Stimulated activated naive CD8-positive, alpha-beta T cell treated with anti-CD3 and anti-CD28 coated beads, Interleukin-15, amount 100 ng/mL, for 72 hours (primary cell): ENCODE measurements around the gene ZCCHC4.

Experiments
- ATAC-seq: fragments of 150-1000 bp; cut with Tn5 transposase; 2 replicates; pipeline ENCODE4 v1.10.0; 2021; ENCODE audit warnings: mild to moderate bottlenecking, moderate library complexity
- DNase-seq, 2 donors: peaks; one replicate each; pipeline ENCODE4 v3.0.0; 2021 to 2022
- H3K27ac Mint-ChIP-seq, 2 donors: one replicate each; pipeline ENCODE4 v1.8.0; 2022; ENCODE audit warnings: mild to moderate bottlenecking in 2 of 2, mixed read lengths in 2 of 2, moderate library complexity in 2 of 2
- H3K27me3 Mint-ChIP-seq: one replicate; pipeline ENCODE4 v1.8.0; 2022; ENCODE audit warnings: mixed read lengths
- H3K4me1 Mint-ChIP-seq: one replicate; pipeline ENCODE4 v1.8.0; 2022; ENCODE audit warnings: mild to moderate bottlenecking, mixed read lengths
- H3K4me3 Mint-ChIP-seq, 2 donors: one replicate each; pipeline ENCODE4 v1.8.0; 2022; ENCODE audit warnings: mild to moderate bottlenecking in 2 of 2, mixed read lengths in 2 of 2, moderate library complexity in 1 of 2
- H3K9me3 Mint-ChIP-seq, 2 donors: one replicate each; pipeline ENCODE4 v1.8.0; 2022; ENCODE audit warnings: mixed read lengths in 2 of 2

ZCCHC4 gene

GRCh38 chr4:25312496-25313200 lies at the start of gene ZCCHC4:
TSS of gene ZCCHC4 (plus strand) at chr4:25312774. CDS start at chr4:25312810, 36 bp downstream.
- Mint-ChIP-seq H3K4me3 (peak within 1 kb of the TSS; percentile 100), H3K4me1 (peaks cover 33% of the 10 kb centered on the region), H3K27me3 (peaks cover 11% of the 10 kb centered on the region), H3K27ac (peak within 1 kb of the TSS; percentile 99), H3K9me3 (no peaks in the 10 kb centered on the region)
- DNase-seq, result peak; percentile 90 to 91
- peak; percentile 96 for ATAC-seq

- DNase-seq, result no peak
- no peaks in the 10 kb centered on the region for H3K9me3 Mint-ChIP-seq
These were observed 40.7 kb upstream of the ZCCHC4 start for GRCh38 chr4:25271866-25272265.

GRCh38 chr4:25280210-25280609 lies 32.4 kb upstream of the ZCCHC4 start:
- Mint-ChIP-seq H3K4me1 (no peaks in the 10 kb centered on the region), H3K9me3 (no peaks in the 10 kb centered on the region), H3K27me3 (no peaks in the 10 kb centered on the region), H3K27ac (no peak overlapping the region), H3K4me3 (no peak overlapping the region)
- DNase-seq, result no peak
- no peak for ATAC-seq

More at GRCh38 chr4:25271866-25272265, 40.7 kb upstream of the ZCCHC4 start:
- H3K4me1 Mint-ChIP-seq, result no peaks in the 10 kb centered on the region
- H3K4me3 Mint-ChIP-seq, result no peak overlapping the region
- ATAC-seq, result no peak
- no peaks in the 10 kb centered on the region for H3K27me3 Mint-ChIP-seq
- H3K27ac Mint-ChIP-seq, result no peak overlapping the region

- Mint-ChIP-seq H3K27me3 (peaks cover 22% of the 10 kb centered on the region), H3K4me3 (no peak overlapping the region), H3K4me1 (no peaks in the 10 kb centered on the region), H3K27ac (no peak overlapping the region), H3K9me3 (peaks cover 12 to 13% of the 10 kb centered on the region in 2 donors)
- DNase-seq (no peak), ATAC-seq (no peak)
These were observed 28.6 kb upstream of the ZCCHC4 start for GRCh38 chr4:25283948-25284347.

- DNase-seq (no peak), ATAC-seq (no peak)
- H3K27ac Mint-ChIP-seq, result no peak overlapping the region
- H3K9me3 Mint-ChIP-seq, result peaks cover 13 to 18% of the 10 kb centered on the region in 2 donors
- H3K27me3 Mint-ChIP-seq, result peaks cover 22% of the 10 kb centered on the region
- no peak overlapping the region for H3K4me3 Mint-ChIP-seq
- no peaks in the 10 kb centered on the region for H3K4me1 Mint-ChIP-seq
These were observed 28.1 kb upstream of the ZCCHC4 start for GRCh38 chr4:25284466-25284865.

- Mint-ChIP-seq H3K4me1 (no peaks in the 10 kb centered on the region), H3K9me3 (peaks cover 13 to 26% of the 10 kb centered on the region in 2 donors), H3K4me3 (no peak overlapping the region), H3K27me3 (peaks cover 34% of the 10 kb centered on the region), H3K27ac (no peak overlapping the region)
- ATAC-seq, result no peak
- no peak for DNase-seq
These were observed 22.0 kb upstream of the ZCCHC4 start for GRCh38 chr4:25290490-25291067.

- peaks cover 13 to 26% of the 10 kb centered on the region in 2 donors for H3K9me3 Mint-ChIP-seq
- no peak overlapping the region for H3K27ac Mint-ChIP-seq
- H3K4me3 Mint-ChIP-seq, result no peak overlapping the region
These were observed 21.3 kb upstream of the ZCCHC4 start for GRCh38 chr4:25291158-25291733.

GRCh38 chr4:25297528-25298242 lies 14.9 kb upstream of the ZCCHC4 start:
- ATAC-seq (no peak), DNase-seq (no peak)
- Mint-ChIP-seq H3K4me3 (no peak overlapping the region), H3K9me3 (no peaks in the 10 kb centered on the region), H3K27me3 (peaks cover 47% of the 10 kb centered on the region), H3K4me1 (peaks cover 9% of the 10 kb centered on the region), H3K27ac (no peak overlapping the region)

More at GRCh38 chr4:25291158-25291733, 21.3 kb upstream of the ZCCHC4 start:
- H3K4me1 Mint-ChIP-seq, result no peaks in the 10 kb centered on the region
- H3K27me3 Mint-ChIP-seq, result peaks cover 31% of the 10 kb centered on the region
- DNase-seq (no peak), ATAC-seq (no peak)

GRCh38 chr4:25299476-25300203 lies 12.9 kb upstream of the ZCCHC4 start:
- ATAC-seq, result no peak
- H3K4me1 Mint-ChIP-seq, result peaks cover 9% of the 10 kb centered on the region
- H3K4me3 Mint-ChIP-seq, result no peak overlapping the region
- no peak for DNase-seq
- no peak overlapping the region for H3K27ac Mint-ChIP-seq
- H3K9me3 Mint-ChIP-seq, result no peaks in the 10 kb centered on the region
- peaks cover 47% of the 10 kb centered on the region for H3K27me3 Mint-ChIP-seq

- Mint-ChIP-seq H3K9me3 (no peaks in the 10 kb centered on the region), H3K4me3 (no peak overlapping the region), H3K4me1 (peaks cover 9% of the 10 kb centered on the region), H3K27me3 (peaks cover 42% of the 10 kb centered on the region), H3K27ac (no peak overlapping the region)
- DNase-seq (no peak), ATAC-seq (no peak)
These were observed 11.1 kb upstream of the ZCCHC4 start for GRCh38 chr4:25301471-25301870.

- peaks cover 8% of the 10 kb centered on the region for H3K4me1 Mint-ChIP-seq
- ATAC-seq (no peak), DNase-seq (no peak)
- no peaks in the 10 kb centered on the region for H3K9me3 Mint-ChIP-seq
- no peak overlapping the region for H3K27ac Mint-ChIP-seq
- H3K4me3 Mint-ChIP-seq, result no peak overlapping the region
- peaks cover 45% of the 10 kb centered on the region for H3K27me3 Mint-ChIP-seq
These were observed 9.9 kb upstream of the ZCCHC4 start for GRCh38 chr4:25302626-25303025.

GRCh38 chr4:25303578-25303977 lies 9.0 kb upstream of the ZCCHC4 start:
- H3K4me1 Mint-ChIP-seq, result no peaks in the 10 kb centered on the region
- DNase-seq (no peak), ATAC-seq (no peak)
- H3K27me3 Mint-ChIP-seq, result peaks cover 45% of the 10 kb centered on the region
- H3K27ac Mint-ChIP-seq, result no peak overlapping the region
- H3K4me3 Mint-ChIP-seq, result no peak overlapping the region
- no peaks in the 10 kb centered on the region for H3K9me3 Mint-ChIP-seq

GRCh38 chr4:25306518-25307057 lies 6.0 kb upstream of the ZCCHC4 start:
- ATAC-seq, result no peak
- no peak overlapping the region for H3K4me3 Mint-ChIP-seq
- H3K27ac Mint-ChIP-seq, result no peak overlapping the region
- DNase-seq, result no peak
- H3K9me3 Mint-ChIP-seq, result no peaks in the 10 kb centered on the region
- H3K27me3 Mint-ChIP-seq, result peaks cover 27% of the 10 kb centered on the region
- H3K4me1 Mint-ChIP-seq, result no peaks in the 10 kb centered on the region

- ATAC-seq (no peak), DNase-seq (no peak)
- no peak overlapping the region for H3K4me3 Mint-ChIP-seq
These were observed 5.0 kb upstream of the ZCCHC4 start for GRCh38 chr4:25307596-25307995.

GRCh38 chr4:25308306-25308705 lies 4.3 kb upstream of the ZCCHC4 start:
- Mint-ChIP-seq H3K4me1 (peaks cover 10% of the 10 kb centered on the region), H3K9me3 (no peaks in the 10 kb centered on the region), H3K4me3 (no peak overlapping the region), H3K27me3 (peaks cover 24% of the 10 kb centered on the region), H3K27ac (no peak overlapping the region)
- DNase-seq, result no peak
- ATAC-seq, result no peak

More at GRCh38 chr4:25307596-25307995, 5.0 kb upstream of the ZCCHC4 start:
- peaks cover 27% of the 10 kb centered on the region for H3K27me3 Mint-ChIP-seq
- peaks cover 7% of the 10 kb centered on the region for H3K4me1 Mint-ChIP-seq
- H3K27ac Mint-ChIP-seq, result no peak overlapping the region
- H3K9me3 Mint-ChIP-seq, result no peaks in the 10 kb centered on the region
